ENCODE data around the gene FBRSL1.

GRCh38 chr12:132487311-132487741, 2.6 kb upstream of the FBRSL1 start:
- no peak for TF ChIP-seq CTCF (IDR thresholded peaks at IDR 0.05)
- no peak for TF ChIP-seq POLR2AphosphoS5 (IDR thresholded peaks at IDR 0.05)

All from breast epithelium (tissue), 3 donors.